Measurements from ENCODE around the gene GSK3A. TPM values are rescaled to one million over a fixed set of nuclear protein-coding genes. Genes with fewer than 3 reads are reported as not detected.

GSK3A gene
- total and polyA plus RNA-seq, 2 of the 8 experiments (the other 6 are each of a cell fraction or from before 2014, with no cell fraction given) = 55.3 to 84.0 TPM

DNA sequence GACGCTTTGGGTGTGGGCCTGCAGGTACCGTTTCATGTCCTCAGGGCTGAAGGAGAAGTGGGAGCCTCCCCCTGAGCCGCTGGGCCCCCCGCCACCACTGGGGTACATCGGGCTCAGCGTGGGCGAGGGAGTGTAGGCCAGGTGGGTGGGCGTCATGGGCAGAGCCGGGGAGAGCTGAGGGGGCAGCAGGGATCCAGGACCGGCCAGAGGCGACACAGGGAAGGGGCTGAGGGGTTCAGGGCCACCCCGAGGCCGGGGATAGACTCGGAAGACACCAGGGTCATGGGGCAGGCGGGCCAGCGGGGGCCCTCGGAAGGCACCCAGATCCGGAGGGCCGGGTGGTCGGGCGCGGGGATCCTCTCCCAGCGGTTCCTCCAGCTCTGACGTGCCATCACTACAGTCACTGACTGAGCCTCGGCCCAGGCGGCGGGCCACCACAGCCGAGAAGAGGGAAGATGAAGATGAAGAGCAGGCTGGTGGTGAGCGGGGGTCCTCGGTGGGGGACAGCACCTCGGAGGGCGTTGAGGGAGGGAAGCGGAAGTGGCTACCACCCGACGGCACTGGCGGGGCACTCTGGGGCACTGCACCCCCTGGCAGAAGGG, 6.8 kb upstream of the GSK3A start:
- TF ChIP-seq GABPA (IDR thresholded peaks at IDR 0.05; ENCODE audit: borderline replicate concordance, insufficient read depth, low read length) = no peak
- TF ChIP-seq CHD2 (IDR thresholded peaks at IDR 0.05; ENCODE audit: low read length) = no peak
- no peak for TF ChIP-seq SP1 (IDR thresholded peaks at IDR 0.05; ENCODE audit: low read depth, low read length)
- no peak for DNase-seq (ENCODE audit: low read depth in 1 of 2, low spot score in 2 of 2)
- no peak for FAIRE-seq
- Histone ChIP-seq H4K8ac (ENCODE audit: extremely low read depth, insufficient read depth, low read length) (no peak overlapping the region; the same call in 1 of the 2 replicates), H2BK15ac (ENCODE audit: low read length) (no peak overlapping the region), H2BK12ac (ENCODE audit: low read depth, low read length) (no peak overlapping the region), H3K9ac (replicated peaks in 1 of 4; ENCODE audit: extremely low read depth in 1 of 4, low read depth in 3 of 4, low read length in 3 of 4) (no peak overlapping the region), H3K4me2 (ENCODE audit: insufficient read depth in 1 of 2, low read depth in 2 of 2, low read length in 2 of 2) (no peak overlapping the region), H4K91ac (replicated peaks; ENCODE audit: insufficient read length, low read length) (no peak overlapping the region), H3K36me3 (ENCODE audit: control insufficient read depth in 2 of 4, insufficient read depth in 4 of 4, low read length in 3 of 4) (peaks cover 0 to 20% (median 4%) of the 10 kb centered on the region in 4 experiments; a peak in 4 of 8 replicates), H4K5ac (ENCODE audit: insufficient read length, low read depth, low read length) (no peak overlapping the region), H3K4me1 (replicated peaks in 1 of 4; ENCODE audit: control insufficient read depth in 3 of 4, insufficient read depth in 4 of 4, low read length in 3 of 4) (peaks cover 12 to 33% (median 23%) of the 10 kb centered on the region in 4 experiments), H3K18ac (ENCODE audit: extremely low read depth, low read length) (no peak overlapping the region), H3K79me2 (ENCODE audit: control insufficient read depth in 1 of 2, insufficient read depth in 2 of 2, low read length in 2 of 2) (peaks cover 4 to 33% of the 10 kb centered on the region in 2 experiments; a peak in 3 of 4 replicates), H2BK5ac (ENCODE audit: low read depth, low read length) (no peak overlapping the region), H3K79me1 (ENCODE audit: low read depth, low read length) (peaks cover 15% of the 10 kb centered on the region), H3K27me3 (replicated peaks in 1 of 4; ENCODE audit: control insufficient read depth in 3 of 4, extremely low read depth in 1 of 4, insufficient read depth in 3 of 4, low read length in 3 of 4) (no peaks in the 10 kb centered on the region), H2AK5ac (ENCODE audit: low read depth, low read length) (no peak overlapping the region), H2BK20ac (ENCODE audit: low read length) (no peak overlapping the region), H4K20me1 (replicated peaks in 1 of 2; ENCODE audit: control insufficient read depth in 1 of 2, insufficient read depth in 2 of 2, low read length in 2 of 2) (peaks cover 6 to 19% of the 10 kb centered on the region in 2 experiments), H3K9me3 (ENCODE audit: insufficient read depth in 2 of 2, low read depth in 1 of 2, low read length in 1 of 2) (no peaks in the 10 kb centered on the region), H3K56ac (replicated peaks; ENCODE audit: insufficient read length, low read depth, low read length) (no peak overlapping the region), H2BK120ac (replicated peaks; ENCODE audit: low read depth, low read length) (no peak overlapping the region), H3K14ac (ENCODE audit: insufficient read length) (no peak overlapping the region), H3K23ac (ENCODE audit: insufficient read length) (no peak overlapping the region), H3K23me2 (ENCODE audit: low read depth, low read length) (peaks cover 9% of the 10 kb centered on the region; the same call in 1 of the 2 replicates), H3K27ac (ENCODE audit: low read depth, low read length) (no peak overlapping the region), H2AFZ (ENCODE audit: low read length) (no peak overlapping the region), H3K4me3 (ENCODE audit: extremely low read depth in 1 of 4, insufficient read depth in 2 of 4, low read depth in 3 of 4, low read length in 4 of 4) (no peak overlapping the region), H3K4ac (replicated peaks; ENCODE audit: insufficient read length, low read depth, low read length) (no peak overlapping the region)
- 95% methylated on average over 28 of the region's 36 CpGs; no CpG with 5 or more reads in 1 of the 2 experiments for WGBS, 2 experiments (ENCODE audit: extremely low coverage in 1 of 2, insufficient coverage in 1 of 2, insufficient read length in 1 of 2, insufficient replicate concordance in 2 of 2, low coverage in 1 of 2, low lambda C conversion rate in 2 of 2, missing lambda C conversion rate in 1 of 2)
- ChIA-PET POLR2A (ENCODE audit: partially characterized antibody) (interaction anchor here (1.5 to 7.0 kb wide), 4 partner anchors 29 to 47 kb away, joined by 3 to 68 read pairs (median 4); partner anchors contain the start of gene ZNF526), CTCF (ENCODE audit: partially characterized antibody) (interaction anchor here (0.6 to 11.8 kb wide), 5 partner anchors 10 to 65 kb away, joined by 3 to 260 read pairs (median 75); partner anchors contain the start of gene ERF)
